ENCODE measurements around the gene VARS1. TPM values are rescaled to one million over a fixed set of nuclear protein-coding genes. Genes with fewer than 3 reads are reported as not detected.
"Not testable (repeated sequence)": the region's sequence is repeated elsewhere in the genome, so short reads cannot be mapped to it uniquely, and the experiment has no call there.

The VARS1 gene
- total RNA-seq, 2 experiments from 2014 or later = 68.2 to 75.3 TPM

- POLR2A ChIA-PET = interaction anchor here (0.6 to 6.1 kb wide), 10 partner anchors 10 to 144 kb away, joined by 3 to 66 read pairs (median 7); partner anchors contain the start of genes BAG6, HSPA1A, HSPA1B and HSPA1L
- Mint-ChIP-seq H3K27me3 (no peaks in the 10 kb centered on the region), H3K9me3 (no peaks in the 10 kb centered on the region), H3K27ac (peak overlapping the region; percentile 94), H3K4me3 (peak overlapping the region; percentile 24), H3K4me1 (peaks cover 32% of the 10 kb centered on the region), H3K36me3 (peaks cover 14% of the 10 kb centered on the region)
- DNase-seq (no peak), ATAC-seq (ENCODE audit: low read depth) (no peak)
Measured at GRCh38 chr6:31796993-31797385, 1.4 kb upstream of the VARS1 start.

GRCh38 chr6:31794866-31795615 is 511 bp downstream of the VARS1 start:
- ATAC-seq (ENCODE audit: low read depth) = peak; percentile 3

GRCh38 chr6:31794294-31794865 is 1.2 kb downstream of the VARS1 start:
- POLR2A ChIA-PET = interaction anchor here (0.6 to 6.1 kb wide), 11 partner anchors 10 to 130 kb away, joined by 3 to 66 read pairs (median 5); partner anchors contain the start of genes CLIC1, GPANK1, HSPA1A and HSPA1L
- Mint-ChIP-seq H3K4me1 (peaks cover 36% of the 10 kb centered on the region), H3K27ac (peak overlapping the region; percentile 82), H3K4me3 (peak overlapping the region; percentile 98), H3K27me3 (no peaks in the 10 kb centered on the region), H3K9me3 (no peaks in the 10 kb centered on the region), H3K36me3 (peaks cover 20% of the 10 kb centered on the region)
- ATAC-seq (ENCODE audit: low read depth) (no peak), DNase-seq (no peak)

More at GRCh38 chr6:31794866-31795615, 511 bp downstream of the VARS1 start:
- H3K4me3 Mint-ChIP-seq = peak overlapping the region; percentile 98
- no peaks in the 10 kb centered on the region for H3K9me3 Mint-ChIP-seq
- POLR2A ChIA-PET = interaction anchor here (0.6 to 6.1 kb wide), 17 partner anchors 11 to 130 kb away, joined by 3 to 66 read pairs (median 4); partner anchors contain the start of genes CLIC1, GPANK1, HSPA1A and HSPA1B
- peak overlapping the region; percentile 97 for H3K27ac Mint-ChIP-seq
- DNase-seq = peak; percentile 49
- H3K4me1 Mint-ChIP-seq = peaks cover 36% of the 10 kb centered on the region
- H3K36me3 Mint-ChIP-seq = peaks cover 18% of the 10 kb centered on the region
- no peaks in the 10 kb centered on the region for H3K27me3 Mint-ChIP-seq

DNA sequence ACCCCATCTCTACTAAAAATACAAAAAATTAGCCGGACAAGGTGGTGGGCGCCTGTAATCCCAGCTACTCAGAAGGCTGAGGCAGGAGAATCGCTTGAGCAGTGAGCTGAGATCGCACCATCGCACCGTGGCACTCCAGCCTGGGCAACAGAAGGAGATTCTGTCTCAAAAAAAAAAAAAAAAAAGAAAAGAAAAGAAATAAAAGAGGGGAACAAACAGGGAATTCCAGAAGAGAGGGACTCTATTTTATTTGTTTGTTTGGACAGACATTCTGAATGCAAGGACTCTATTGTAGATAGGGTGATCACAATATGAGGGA is 1.7 kb downstream of the VARS1 start:
- peak overlapping the region; percentile 82 for H3K27ac Mint-ChIP-seq

DNA sequence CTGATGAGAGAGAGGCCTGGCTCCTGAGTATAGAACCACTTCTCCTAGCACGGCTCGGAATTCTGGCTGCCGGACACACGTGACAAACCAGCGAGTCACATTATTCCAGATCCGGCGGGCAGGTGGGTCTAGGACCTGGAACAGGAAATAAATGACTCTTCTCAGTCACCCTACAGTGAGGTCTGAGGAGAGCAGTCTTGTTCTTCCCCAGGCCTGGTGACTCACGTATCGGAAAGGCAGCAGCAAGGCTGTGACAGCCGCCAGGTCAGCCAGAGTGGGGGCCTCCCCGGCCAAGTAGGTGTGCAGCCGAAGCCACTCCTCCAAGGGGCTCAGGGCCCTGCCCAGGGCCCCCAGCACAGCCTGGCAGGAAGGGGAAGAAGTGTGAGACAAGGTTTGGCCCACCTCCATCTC is 2.8 kb downstream of the VARS1 start:
- H3K9me3 Mint-ChIP-seq = no peaks in the 10 kb centered on the region
- no peak overlapping the region for H3K4me3 Mint-ChIP-seq
- no peaks in the 10 kb centered on the region for H3K27me3 Mint-ChIP-seq
- DNase-seq (no peak), ATAC-seq (ENCODE audit: low read depth) (no peak)
- POLR2A ChIA-PET = interaction anchor here (0.6 kb wide), 1 partner anchor 28 kb away, joined by 3 read pairs; no protein-coding TSS in a partner anchor
- H3K4me1 Mint-ChIP-seq = peaks cover 28% of the 10 kb centered on the region
- H3K27ac Mint-ChIP-seq = peak overlapping the region; percentile 58
- H3K36me3 Mint-ChIP-seq = peaks cover 22% of the 10 kb centered on the region

More for the DNA sequence above, 1.7 kb downstream of the VARS1 start:
- DNase-seq; H3K27me3 Mint-ChIP-seq; POLR2A ChIA-PET; ATAC-seq (ENCODE audit: low read depth); H3K9me3 Mint-ChIP-seq: not testable (repeated sequence)
- Mint-ChIP-seq H3K36me3 (peaks cover 24% of the 10 kb centered on the region), H3K4me3 (peak overlapping the region; percentile 98), H3K4me1 (peaks cover 34% of the 10 kb centered on the region)

GRCh38 chr6:31792090-31792374 is 3.5 kb downstream of the VARS1 start:
- DNase-seq (no peak), ATAC-seq (ENCODE audit: low read depth) (no peak)
- H3K4me3 Mint-ChIP-seq = no peak overlapping the region
- H3K36me3 Mint-ChIP-seq = peaks cover 20% of the 10 kb centered on the region
- H3K4me1 Mint-ChIP-seq = peaks cover 20% of the 10 kb centered on the region
- H3K9me3 Mint-ChIP-seq = no peaks in the 10 kb centered on the region
- POLR2A ChIA-PET = interaction anchor here (0.6 kb wide), 2 partner anchors 29 to 67 kb away, joined by 3 read pairs; no protein-coding TSS in a partner anchor
- peak overlapping the region; percentile 69 for H3K27ac Mint-ChIP-seq
- no peaks in the 10 kb centered on the region for H3K27me3 Mint-ChIP-seq

DNA sequence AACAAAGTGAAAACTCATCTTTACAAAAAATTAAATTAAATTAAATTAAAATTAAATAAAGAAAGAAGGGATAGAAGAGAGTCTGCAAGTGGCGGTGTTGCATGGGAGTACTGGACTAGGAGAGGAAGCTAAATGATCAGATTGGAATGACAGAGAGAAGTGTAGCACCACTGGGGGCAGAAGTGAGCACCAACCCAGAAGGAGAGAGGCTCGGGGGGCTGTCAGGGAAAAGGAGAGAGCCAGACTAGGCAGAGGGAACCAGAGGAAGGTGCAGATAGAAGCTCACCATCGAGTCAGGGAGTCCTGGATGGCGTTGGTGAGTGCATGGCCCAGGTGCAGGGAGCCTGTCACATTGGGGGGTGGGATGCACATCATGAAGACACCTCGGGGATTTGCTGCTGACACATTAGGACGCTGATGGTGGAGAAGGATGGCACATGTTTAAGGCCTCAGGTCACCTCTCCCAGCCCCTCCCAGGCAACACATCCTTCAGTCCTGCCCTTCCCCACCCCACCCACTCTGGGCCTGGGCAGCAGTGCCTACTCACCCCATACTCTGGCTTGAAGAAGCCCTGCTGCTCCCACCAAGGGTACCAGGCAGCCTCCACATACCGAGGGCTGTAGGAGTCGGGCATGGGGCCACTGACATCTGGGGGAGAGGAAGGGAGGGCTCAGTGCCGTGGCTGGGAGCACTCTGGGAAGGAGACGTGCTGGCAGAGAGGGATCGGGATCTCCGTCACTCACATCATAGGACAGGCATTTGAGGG is 4.0 kb downstream of the VARS1 start:
- H3K4me1 Mint-ChIP-seq = peaks cover 20% of the 10 kb centered on the region
- H3K27ac Mint-ChIP-seq = peak overlapping the region; percentile 71
- peaks cover 20% of the 10 kb centered on the region for H3K36me3 Mint-ChIP-seq
- no peak for DNase-seq
- H3K9me3 Mint-ChIP-seq = no peaks in the 10 kb centered on the region
- no peak for ATAC-seq (ENCODE audit: low read depth)
- H3K27me3 Mint-ChIP-seq = no peaks in the 10 kb centered on the region
- POLR2A ChIA-PET = interaction anchor here (0.6 kb wide), 2 partner anchors 8 to 66 kb away, joined by 3 to 4 read pairs; no protein-coding TSS in a partner anchor
- no peak overlapping the region for H3K4me3 Mint-ChIP-seq

DNA sequence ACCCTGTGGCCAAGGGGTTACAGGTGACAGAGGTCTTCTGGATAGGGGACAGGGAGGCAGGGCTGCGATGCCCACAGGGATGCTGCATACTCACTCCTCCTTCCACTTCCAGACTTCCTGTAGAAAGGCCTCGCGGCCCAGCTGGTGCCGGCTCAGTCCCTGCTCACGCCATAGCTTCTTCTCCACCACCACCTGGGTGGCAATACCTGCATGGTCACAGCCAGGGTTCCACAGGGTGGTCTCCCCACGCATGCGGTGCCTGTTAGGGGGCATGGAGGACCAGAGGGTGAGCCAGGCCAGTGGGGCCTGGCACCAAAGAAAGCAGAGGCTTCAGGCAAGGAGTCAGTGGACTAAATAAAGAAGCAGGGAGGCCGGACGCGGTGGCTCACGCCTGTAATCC is 10.1 kb downstream of the VARS1 start:
- Mint-ChIP-seq H3K4me3 (no peak overlapping the region), H3K9me3 (no peaks in the 10 kb centered on the region), H3K4me1 (peaks cover 1% of the 10 kb centered on the region), H3K36me3 (peaks cover 22% of the 10 kb centered on the region), H3K27ac (no peak overlapping the region), H3K27me3 (no peaks in the 10 kb centered on the region)
- DNase-seq = no peak
- POLR2A ChIA-PET = interaction anchor here (0.5 to 1.8 kb wide), 3 partner anchors 21 to 41 kb away, joined by 3 to 5 read pairs (median 4); partner anchors contain the start of gene LSM2
- ATAC-seq (ENCODE audit: low read depth) = no peak

- POLR2A ChIA-PET = interaction anchor here (0.7 to 1.8 kb wide), 4 partner anchors 7 to 51 kb away, joined by 3 to 7 read pairs (median 4); partner anchors contain the start of gene VARS1
Measured at GRCh38 chr6:31784098-31784925, 11.2 kb downstream of the VARS1 start.

DNA sequence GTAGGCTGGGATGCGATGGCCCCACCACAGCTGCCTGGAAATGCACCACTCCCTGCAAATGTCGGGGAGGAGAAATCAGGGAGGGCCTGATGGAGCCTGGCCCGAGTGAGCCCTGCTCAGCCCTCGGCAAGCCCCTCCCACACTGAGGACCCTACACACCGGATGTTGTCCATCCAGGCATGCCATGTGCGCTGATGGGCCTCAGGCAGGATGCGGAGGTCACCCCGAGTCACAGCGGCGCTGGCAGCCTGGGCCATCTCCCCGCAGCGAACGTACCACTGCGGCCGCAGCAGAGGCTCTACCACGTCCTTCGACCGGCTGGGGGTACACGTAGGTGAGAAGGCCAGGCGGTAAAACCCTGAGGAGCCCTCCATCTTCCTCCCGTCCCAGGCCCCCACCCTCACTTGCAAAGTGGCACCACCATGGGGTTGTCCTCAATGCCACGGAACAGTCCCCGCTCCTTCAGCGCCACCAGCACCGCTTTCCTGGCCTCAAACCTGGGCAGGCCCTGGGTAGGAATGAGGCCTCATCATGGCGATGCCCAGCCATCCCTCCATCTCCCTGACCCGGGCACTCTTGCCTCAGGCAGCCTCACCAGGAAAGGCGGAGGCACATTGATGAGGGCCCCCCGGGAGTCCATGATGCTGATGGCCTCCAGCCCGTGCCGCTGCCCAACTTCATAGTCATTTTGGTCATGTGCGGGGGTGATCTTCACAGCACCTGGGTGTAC is 13.3 kb downstream of the VARS1 start:
- H3K4me3 Mint-ChIP-seq = no peak overlapping the region
- POLR2A ChIA-PET = interaction anchor here (1.4 kb wide), 1 partner anchor 52 kb away, joined by 4 read pairs; no protein-coding TSS in a partner anchor
- DNase-seq (no peak), ATAC-seq (ENCODE audit: low read depth) (no peak)
- H3K4me1 Mint-ChIP-seq = peaks cover 6% of the 10 kb centered on the region
- peaks cover 15% of the 10 kb centered on the region for H3K36me3 Mint-ChIP-seq
- H3K9me3 Mint-ChIP-seq = no peaks in the 10 kb centered on the region
- H3K27me3 Mint-ChIP-seq = no peaks in the 10 kb centered on the region
- no peak overlapping the region for H3K27ac Mint-ChIP-seq

More at GRCh38 chr6:31784098-31784925, 11.2 kb downstream of the VARS1 start:
- H3K9me3 Mint-ChIP-seq = no peaks in the 10 kb centered on the region
- H3K36me3 Mint-ChIP-seq = peaks cover 19% of the 10 kb centered on the region
- H3K27me3 Mint-ChIP-seq = no peaks in the 10 kb centered on the region
- DNase-seq (no peak), ATAC-seq (ENCODE audit: low read depth) (no peak)
- peak overlapping the region; percentile 46 for H3K27ac Mint-ChIP-seq
- no peak overlapping the region for H3K4me3 Mint-ChIP-seq
- H3K4me1 Mint-ChIP-seq = peaks cover 1% of the 10 kb centered on the region

GRCh38 chr6:31781244-31782125 is 14.1 kb downstream of the VARS1 start:
- Mint-ChIP-seq H3K4me1 (peaks cover 10% of the 10 kb centered on the region), H3K27me3 (no peaks in the 10 kb centered on the region), H3K36me3 (peaks cover 15% of the 10 kb centered on the region), H3K4me3 (no peak overlapping the region), H3K9me3 (no peaks in the 10 kb centered on the region), H3K27ac (no peak overlapping the region)
- POLR2A ChIA-PET = interaction anchor here (1.3 to 1.4 kb wide), 2 partner anchors 12 to 51 kb away, joined by 3 to 4 read pairs; no protein-coding TSS in a partner anchor
- ATAC-seq (ENCODE audit: low read depth) (no peak), DNase-seq (no peak)

All from activated naive CD8-positive, alpha-beta T cell treated with anti-CD3 and anti-CD28 coated beads, Interleukin-2, amount 10 ng/mL, durations not matched to agents 7 days and 5 days (primary cell).